HEK293T (cell line): Measurements from ENCODE around the gene GPRC5A.

ENCODE experiments used
- CTCF ChIA-PET: fragments of 350-600 bp; formaldehyde crosslinking; extraction: SDS; loops from one replicate; lab custom pipeline; 2021; ENCODE audit warnings: antibody characterized with exemption, inconsistent platforms; lab: Yijun Ruan, JAX
- POLR2A ChIA-PET: fragments of 350-600 bp; formaldehyde crosslinking; extraction: SDS; loops from one replicate; lab custom pipeline; 2020; ENCODE audit warnings: antibody characterized with exemption, inconsistent platforms; lab: Yijun Ruan, JAX
- DNase-seq: peaks from one replicate; pipeline ENCODE4 v3.0.0; 2012; ENCODE audit warnings: mixed read lengths; ENCODE audit errors: extremely low spot score
- ARNT ChIP-seq: fragments of 450-650 bp; IDR thresholded peaks from 2 replicates; pipeline ENCODE4 v1.6.1; 2017; ENCODE audit warnings: mild to moderate bottlenecking
- BHLHE40 ChIP-seq: fragments of 450-650 bp; IDR thresholded peaks from 2 replicates; pipeline ENCODE4 v1.6.1; 2016; ENCODE audit warnings: mild to moderate bottlenecking, moderate library complexity, borderline replicate concordance
- CTBP1 ChIP-seq: fragments of 450-650 bp; IDR thresholded peaks from 2 replicates; pipeline ENCODE4 v1.6.1; 2016; ENCODE audit warnings: borderline replicate concordance
- ELF4 ChIP-seq: fragments of 450-650 bp; IDR thresholded peaks from 2 replicates; pipeline ENCODE4 v1.6.1; 2017; ENCODE audit warnings: antibody characterized with exemption
- FOXA1 ChIP-seq: fragments of 450-650 bp; IDR thresholded peaks from 2 replicates; pipeline ENCODE4 v1.6.1; 2016; ENCODE audit warnings: mild to moderate bottlenecking
- FOXK2 ChIP-seq: fragments of 450-650 bp; IDR thresholded peaks from 2 replicates; pipeline ENCODE4 v1.6.1; 2016; ENCODE audit warnings: mild to moderate bottlenecking
- FOXM1 ChIP-seq: fragments of 450-650 bp; IDR thresholded peaks from 2 replicates; pipeline ENCODE4 v1.6.1; 2017; ENCODE audit warnings: mild to moderate bottlenecking, borderline replicate concordance
- HDGF ChIP-seq: fragments of 450-650 bp; IDR thresholded peaks from 2 replicates; pipeline ENCODE4 v1.6.1; 2017; ENCODE audit warnings: antibody characterized with exemption, borderline replicate concordance
- L3MBTL2 ChIP-seq: fragments of 450-650 bp; conservative IDR thresholded peaks from 2 replicates; pipeline ENCODE4 v1.6.1; 2016; ENCODE audit warnings: mild to moderate bottlenecking
- LEF1 ChIP-seq: fragments of 450-650 bp; IDR thresholded peaks from 2 replicates; pipeline ENCODE4 v1.6.1; 2017; ENCODE audit warnings: mild to moderate bottlenecking, borderline replicate concordance
- NFRKB ChIP-seq: fragments of 450-650 bp; IDR thresholded peaks from 2 replicates; pipeline ENCODE4 v1.6.1; 2016; ENCODE audit warnings: mild to moderate bottlenecking, moderate library complexity
- SP1 ChIP-seq: fragments of 450-650 bp; IDR thresholded peaks from 2 replicates; pipeline ENCODE4 v1.6.1; 2017
- SUZ12 ChIP-seq: fragments of 450-650 bp; IDR thresholded peaks from 2 replicates; pipeline ENCODE4 v1.6.1; 2016; ENCODE audit warnings: mild to moderate bottlenecking
- TARDBP ChIP-seq: fragments of 450-650 bp; IDR thresholded peaks from 2 replicates; pipeline ENCODE4 v1.6.1; 2016
- ZNF384 ChIP-seq: fragments of 450-650 bp; IDR thresholded peaks from 2 replicates; pipeline ENCODE4 v1.6.1; 2016
- TF ChIP-seq, protein P1 (sequence below): fragments of 450-650 bp; IDR thresholded peaks from 2 replicates; pipeline ENCODE4 v1.6.1; 2016

The GPRC5A gene

DNA sequence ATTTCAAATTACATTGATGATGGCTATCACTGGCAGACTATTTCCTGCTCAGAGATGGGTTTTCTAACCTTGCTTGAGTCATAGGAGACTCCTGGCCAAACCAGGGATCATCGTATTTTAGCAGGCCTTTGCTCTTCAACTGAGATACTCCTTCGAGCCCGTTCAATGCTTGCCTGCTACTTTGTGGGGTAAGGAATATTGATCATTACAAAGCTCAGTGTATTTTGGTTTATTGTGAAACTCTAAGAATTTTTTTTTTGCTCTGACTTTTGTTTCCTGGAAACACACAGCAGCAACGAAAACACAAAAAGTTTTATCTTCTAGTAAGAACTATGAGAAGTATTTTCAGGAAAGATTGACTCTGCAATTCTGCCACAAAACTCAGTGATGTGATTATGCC, 56.5 kb downstream of the GPRC5A start:
- POLR2A ChIA-PET = no interaction called here

DNA sequence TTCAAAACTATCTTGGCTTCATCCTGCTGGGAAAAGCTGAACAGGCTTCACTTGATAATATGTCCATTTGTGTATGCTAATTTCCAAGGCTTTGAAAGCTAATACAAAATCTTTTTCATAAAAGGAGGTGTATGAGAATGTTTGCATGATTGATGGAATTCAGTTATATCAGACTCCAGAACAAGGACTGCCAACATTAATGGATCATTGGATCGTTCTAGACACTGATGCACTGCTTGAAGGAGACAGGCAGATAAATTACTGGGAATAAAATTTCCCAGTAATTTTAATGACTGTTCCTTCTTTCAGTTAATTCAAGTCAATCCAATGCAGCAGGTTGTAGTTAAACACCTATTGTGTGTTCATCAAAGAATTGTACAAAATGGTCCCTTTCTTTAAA, 60.1 kb downstream of the GPRC5A start:
- POLR2A ChIA-PET = no interaction called here
- no peak for DNase-seq
- TF ChIP-seq HDGF (no peak), LEF1 (no peak), SP1 (no peak), CTBP1 (no peak), L3MBTL2 (no peak), NFRKB (no peak), TARDBP (no peak), ZNF384 (no peak), BHLHE40 (no peak), FOXK2 (no peak), SUZ12 (no peak), FOXM1 (no peak), ARNT (no peak)
- TF ChIP-seq, protein P1, sequence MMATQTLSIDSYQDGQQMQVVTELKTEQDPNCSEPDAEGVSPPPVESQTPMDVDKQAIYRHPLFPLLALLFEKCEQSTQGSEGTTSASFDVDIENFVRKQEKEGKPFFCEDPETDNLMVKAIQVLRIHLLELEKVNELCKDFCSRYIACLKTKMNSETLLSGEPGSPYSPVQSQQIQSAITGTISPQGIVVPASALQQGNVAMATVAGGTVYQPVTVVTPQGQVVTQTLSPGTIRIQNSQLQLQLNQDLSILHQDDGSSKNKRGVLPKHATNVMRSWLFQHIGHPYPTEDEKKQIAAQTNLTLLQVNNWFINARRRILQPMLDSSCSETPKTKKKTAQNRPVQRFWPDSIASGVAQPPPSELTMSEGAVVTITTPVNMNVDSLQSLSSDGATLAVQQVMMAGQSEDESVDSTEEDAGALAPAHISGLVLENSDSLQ = no peak
- CTCF ChIA-PET = no interaction called here

More for the DNA sequence above, 56.5 kb downstream of the GPRC5A start:
- DNase-seq = no peak
- CTCF ChIA-PET = no interaction called here
- TF ChIP-seq ARNT (no peak), ELF4 (no peak), ZNF384 (no peak), SP1 (no peak), CTBP1 (no peak), HDGF (no peak), SUZ12 (no peak), BHLHE40 (no peak), TARDBP (no peak), L3MBTL2 (no peak), LEF1 (no peak), NFRKB (no peak), FOXA1 (no peak), FOXK2 (no peak), FOXM1 (no peak)
- TF ChIP-seq, protein P1 = no peak

DNA sequence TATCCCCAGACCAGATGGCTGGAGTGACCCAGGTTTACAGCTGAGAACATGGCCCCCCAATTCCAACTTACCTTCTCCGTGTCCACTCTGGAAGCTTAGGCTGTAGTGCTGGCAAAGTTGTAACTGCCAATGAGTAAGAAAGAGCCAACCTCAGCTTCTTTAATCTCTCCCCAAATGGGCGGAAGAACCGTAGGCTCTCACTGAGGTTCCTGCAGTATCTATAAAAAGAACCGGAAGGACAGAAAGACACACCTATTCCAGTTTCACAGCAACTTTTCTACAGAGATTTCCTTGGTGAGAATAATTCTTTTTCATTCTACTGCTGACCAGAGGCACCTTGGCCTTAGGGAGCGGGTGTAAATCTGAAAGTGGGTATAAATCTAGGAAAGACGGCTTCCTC, 60.7 kb downstream of the GPRC5A start, which contains the start of gene GPRC5D:
Gene GPRC5D (minus strand): TSS at position 135 of the 400 bp plus-strand sequence. CDS start 1,786 bp downstream, outside the sequence.
- no peak for DNase-seq
- CTCF ChIA-PET = no interaction called here
- no peak for TF ChIP-seq ELF4
- TF ChIP-seq FOXM1 = no peak
- TF ChIP-seq, protein P1 = no peak
- no peak for TF ChIP-seq FOXK2
- no peak for TF ChIP-seq TARDBP
- TF ChIP-seq HDGF = no peak
- no peak for TF ChIP-seq SP1
- no peak for TF ChIP-seq LEF1
- no peak for TF ChIP-seq ZNF384
- TF ChIP-seq BHLHE40 = no peak
- TF ChIP-seq SUZ12 = no peak
- no peak for TF ChIP-seq CTBP1
- no peak for TF ChIP-seq NFRKB
- TF ChIP-seq ARNT = no peak
- no peak for TF ChIP-seq L3MBTL2
- TF ChIP-seq FOXA1 = no peak
- POLR2A ChIA-PET = no interaction called here

DNA sequence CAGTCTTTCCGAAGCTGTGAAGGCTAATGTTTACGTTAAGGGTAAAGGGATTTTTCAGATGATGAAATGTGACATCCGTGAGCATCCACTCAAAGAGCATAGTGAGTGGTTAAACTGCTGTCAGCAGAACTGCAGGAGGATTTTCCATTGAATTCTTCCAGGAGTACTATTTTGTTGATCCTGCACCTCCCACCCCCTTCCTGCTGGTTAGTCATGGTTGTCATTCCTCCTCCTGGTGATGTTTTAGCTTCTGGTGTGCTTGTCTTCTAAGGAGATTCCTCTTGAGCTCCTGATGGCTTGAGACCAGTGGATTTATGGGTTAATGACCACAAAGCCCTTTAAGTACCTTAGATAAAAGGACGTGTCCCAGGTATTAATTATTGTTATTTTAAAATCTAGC, 63.0 kb downstream of the GPRC5A start:
- TF ChIP-seq LEF1 = no peak
- no peak for TF ChIP-seq FOXK2
- TF ChIP-seq ZNF384 = no peak
- no peak for TF ChIP-seq NFRKB
- no peak for TF ChIP-seq BHLHE40
- TF ChIP-seq FOXM1 = no peak
- TF ChIP-seq CTBP1 = no peak
- no peak for TF ChIP-seq TARDBP
- no peak for TF ChIP-seq ARNT
- no peak for TF ChIP-seq SP1
- TF ChIP-seq, protein P1 = no peak
- TF ChIP-seq SUZ12 = no peak
- TF ChIP-seq L3MBTL2 = no peak
- no peak for TF ChIP-seq HDGF
- TF ChIP-seq FOXA1 = no peak
- TF ChIP-seq ELF4 = no peak
- no peak for DNase-seq
- ChIA-PET CTCF (interaction anchor here (0.6 to 1.6 kb wide), 3 partner anchors 22 to 258 kb away, joined by 3 read pairs; no protein-coding TSS in a partner anchor), POLR2A (interaction anchor here (0.8 kb wide), 1 partner anchor 38 kb away, joined by 3 read pairs; no protein-coding TSS in a partner anchor)

DNA sequence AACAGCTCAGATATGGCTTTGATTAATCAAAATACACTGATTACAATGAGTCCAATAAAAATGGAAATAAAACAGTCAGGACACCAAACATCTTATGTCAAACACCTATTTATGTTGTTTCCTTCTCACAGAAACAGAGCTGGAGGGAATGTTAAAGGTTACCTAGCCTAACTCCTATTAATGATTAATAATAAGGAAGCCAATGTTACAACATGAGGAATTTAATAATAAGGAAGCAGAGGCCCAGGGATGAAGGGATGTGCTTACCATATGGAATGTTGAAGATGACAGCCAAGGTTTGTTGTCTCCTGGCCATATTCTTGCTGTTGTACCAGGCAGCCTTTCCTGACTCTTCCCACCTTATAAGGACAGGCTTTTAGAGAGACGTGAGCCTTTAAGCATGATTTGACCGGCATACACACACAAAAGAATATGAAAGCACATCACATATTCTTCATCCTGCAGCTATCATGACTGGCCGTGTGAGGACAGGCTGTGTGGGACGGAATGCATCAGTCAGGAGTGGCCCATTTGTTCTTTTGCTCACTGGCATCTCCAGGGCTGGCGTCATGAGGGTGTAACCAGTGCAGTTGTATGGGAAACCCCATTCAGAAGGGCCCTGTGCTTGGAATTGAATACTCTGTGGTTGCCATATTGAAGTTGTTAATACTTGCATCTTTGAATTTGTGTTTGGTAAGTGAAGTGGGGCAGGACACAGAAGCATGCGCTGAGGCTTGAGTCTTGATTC, 63.7 kb downstream of the GPRC5A start:
- POLR2A ChIA-PET = interaction anchor here (0.8 kb wide), 1 partner anchor 39 kb away, joined by 3 read pairs; no protein-coding TSS in a partner anchor
- no peak for TF ChIP-seq LEF1
- TF ChIP-seq ZNF384 = no peak
- no peak for TF ChIP-seq BHLHE40
- no peak for TF ChIP-seq FOXM1
- no peak for TF ChIP-seq SP1
- TF ChIP-seq ARNT = no peak
- no peak for TF ChIP-seq CTBP1
- no peak for TF ChIP-seq L3MBTL2
- no peak for TF ChIP-seq SUZ12
- CTCF ChIA-PET = interaction anchor here (0.6 to 1.6 kb wide), 3 partner anchors 22 to 257 kb away, joined by 3 read pairs; no protein-coding TSS in a partner anchor
- DNase-seq = no peak
